Esophagus squamous epithelium (tissue), 5 donors: Measurements from ENCODE around the gene VNN1. TPM values are rescaled to one million over a fixed set of nuclear protein-coding genes. Genes with fewer than 3 reads are reported as not detected.
"Not testable (repeated sequence)": the region's sequence is repeated elsewhere in the genome, so short reads cannot be mapped to it uniquely, and the experiment has no call there.

ENCODE experiments used
- DNase-seq: peaks from one replicate; lab custom pipeline; 2025; lab: John Stamatoyannopoulos, UW
- H3K27ac ChIP-seq, 4 donors: fragments of 200-600 bp; sonication (generic); one replicate each; pipeline ENCODE4 v1.5.1; 2016 to 2019; ENCODE audit warnings: mild to moderate bottlenecking in 1 of 4
- H3K27me3 ChIP-seq, 4 donors: fragments of 200-600 bp; sonication (generic); 1 replicate in 3 of 4; 2 replicates in 1 of 4; pipeline versions ENCODE4 v1.5.1 to v1.6.0; 2017 to 2021; ENCODE audit warnings: antibody characterized with exemption in 1 of 4
- H3K36me3 ChIP-seq, 3 donors: fragments of 200-600 bp; sonication (generic); one replicate each; pipeline ENCODE4 v1.5.1; 2016 to 2019
- H3K4me1 ChIP-seq, 3 donors: fragments of 200-600 bp; sonication (generic); one replicate each; pipeline ENCODE4 v1.5.1; 2017 to 2019
- H3K4me3 ChIP-seq, 4 donors: fragments of 200-600 bp; sonication (generic); 1 replicate in 3 of 4; 2 replicates in 1 of 4; pipeline ENCODE4 v1.5.1; 2016 to 2019; ENCODE audit warnings: mild to moderate bottlenecking in 2 of 4, moderate library complexity in 1 of 4
- H3K9me3 ChIP-seq, 3 donors: fragments of 200-600 bp; sonication (generic); one replicate each; pipeline ENCODE4 v1.5.1; 2016 to 2019
- POLR2A ChIP-seq, 4 donors: fragments of 450-650 bp; IDR thresholded peaks; one replicate each; pipeline ENCODE4 v1.6.1; 2017; ENCODE audit warnings: antibody characterized with exemption in 4 of 4, mild to moderate bottlenecking in 4 of 4, moderate library complexity in 3 of 4
- WGBS, 2 donors: methylation state at CpG; one replicate each; pipeline ENCODE4 v1.1.5; 2018; 5-methylcytosine and 5-hydroxymethylcytosine counted together
- intact Hi-C: fragments of 100-400 bp; cut with DNase I; formaldehyde crosslinking; loops from one replicate; pipeline ENCODE4 v1.15.0; 2022
- total RNA-seq, 4 donors: library from RNA; depleted of rRNA; stranded (reverse); fragments of >200 nt; gene quantifications; one replicate each; pipeline ENCODE4 v1.1.0, GENCODE V29; 2016
- TF ChIP-seq, protein P1 (sequence below), 6 experiments: fragments of 450-650 bp in 4 of 6; fragments of 200-600 bp in 2 of 6; sonication (generic) in 2 of 6; IDR thresholded peaks; one replicate each; pipeline ENCODE4 v1.5.1; 2016 to 2019; ENCODE audit warnings: antibody characterized with exemption in 6 of 6, mild to moderate bottlenecking in 4 of 6, moderate library complexity in 4 of 6
- donor health status: DM: yes; HTN: yes; CAD: no.

The VNN1 gene
- total RNA-seq, 4 donors from 2014 or later, result 1.1 to 5.4 (median 2.1) TPM

DNA sequence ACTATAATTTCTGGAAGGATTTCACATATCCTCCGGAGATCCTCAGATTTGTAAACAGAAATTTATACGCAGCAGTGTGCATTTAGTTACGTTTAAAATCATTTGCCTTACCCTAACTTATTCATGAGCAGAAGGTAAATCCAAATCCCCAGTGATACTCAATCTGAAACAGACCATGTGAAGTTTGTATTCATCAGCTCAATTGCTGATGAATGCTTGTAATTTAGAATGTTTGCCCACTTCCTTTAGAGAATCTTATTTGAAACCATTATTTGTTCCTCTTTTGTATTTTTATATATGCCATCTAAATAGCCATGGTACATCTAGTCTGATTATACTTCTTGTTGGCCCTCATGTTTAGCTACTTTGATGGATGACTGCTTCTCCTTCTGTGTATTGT is 70.3 kb downstream of the VNN1 start:
- no peak for TF ChIP-seq POLR2A (IDR thresholded peaks at IDR 0.05)
- TF ChIP-seq, protein P1, sequence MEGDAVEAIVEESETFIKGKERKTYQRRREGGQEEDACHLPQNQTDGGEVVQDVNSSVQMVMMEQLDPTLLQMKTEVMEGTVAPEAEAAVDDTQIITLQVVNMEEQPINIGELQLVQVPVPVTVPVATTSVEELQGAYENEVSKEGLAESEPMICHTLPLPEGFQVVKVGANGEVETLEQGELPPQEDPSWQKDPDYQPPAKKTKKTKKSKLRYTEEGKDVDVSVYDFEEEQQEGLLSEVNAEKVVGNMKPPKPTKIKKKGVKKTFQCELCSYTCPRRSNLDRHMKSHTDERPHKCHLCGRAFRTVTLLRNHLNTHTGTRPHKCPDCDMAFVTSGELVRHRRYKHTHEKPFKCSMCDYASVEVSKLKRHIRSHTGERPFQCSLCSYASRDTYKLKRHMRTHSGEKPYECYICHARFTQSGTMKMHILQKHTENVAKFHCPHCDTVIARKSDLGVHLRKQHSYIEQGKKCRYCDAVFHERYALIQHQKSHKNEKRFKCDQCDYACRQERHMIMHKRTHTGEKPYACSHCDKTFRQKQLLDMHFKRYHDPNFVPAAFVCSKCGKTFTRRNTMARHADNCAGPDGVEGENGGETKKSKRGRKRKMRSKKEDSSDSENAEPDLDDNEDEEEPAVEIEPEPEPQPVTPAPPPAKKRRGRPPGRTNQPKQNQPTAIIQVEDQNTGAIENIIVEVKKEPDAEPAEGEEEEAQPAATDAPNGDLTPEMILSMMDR (IDR thresholded peaks at IDR 0.05), result no peak
- no peak for DNase-seq
- Histone ChIP-seq H3K4me1 (no peaks in the 10 kb centered on the region), H3K36me3 (no peaks in the 10 kb centered on the region), H3K27me3 (no peaks in the 10 kb centered on the region), H3K9me3 (no peaks in the 10 kb centered on the region), H3K4me3 (no peak overlapping the region), H3K27ac (no peak overlapping the region)
- intact Hi-C loops, result no loop called here
- WGBS, 2 donors, result 43 to 56% methylated on average over 3 of the region's 3 CpGs

DNA sequence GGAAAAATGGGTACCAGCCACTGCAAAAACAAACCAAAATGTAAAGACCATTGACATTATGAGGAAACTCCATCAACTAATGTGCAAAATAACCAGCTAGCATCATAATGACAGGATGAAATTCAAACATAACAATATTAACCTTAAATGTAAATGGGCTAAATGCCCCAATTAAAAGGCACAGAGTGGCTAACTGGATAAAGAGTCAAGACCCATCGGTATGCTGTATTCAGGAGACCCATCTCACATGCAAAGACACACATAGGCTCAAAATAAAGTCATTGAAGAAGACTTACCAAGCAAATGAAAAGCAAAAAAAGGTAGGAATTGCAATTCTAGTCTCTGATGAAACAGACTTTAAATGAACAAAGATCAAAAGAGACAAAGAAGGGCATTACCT is 76.7 kb downstream of the VNN1 start:
- H3K9me3 ChIP-seq, H3K36me3 ChIP-seq, DNase-seq, intact Hi-C loops, H3K27ac ChIP-seq, H3K4me1 ChIP-seq, H3K4me3 ChIP-seq: not testable (repeated sequence)
- 74 to 80% methylated on average over 1 of the region's 1 CpG for WGBS, 2 donors
- peaks cover 0 to 11% (median 0%) of the 10 kb centered on the region in 4 donors for H3K27me3 ChIP-seq

DNA sequence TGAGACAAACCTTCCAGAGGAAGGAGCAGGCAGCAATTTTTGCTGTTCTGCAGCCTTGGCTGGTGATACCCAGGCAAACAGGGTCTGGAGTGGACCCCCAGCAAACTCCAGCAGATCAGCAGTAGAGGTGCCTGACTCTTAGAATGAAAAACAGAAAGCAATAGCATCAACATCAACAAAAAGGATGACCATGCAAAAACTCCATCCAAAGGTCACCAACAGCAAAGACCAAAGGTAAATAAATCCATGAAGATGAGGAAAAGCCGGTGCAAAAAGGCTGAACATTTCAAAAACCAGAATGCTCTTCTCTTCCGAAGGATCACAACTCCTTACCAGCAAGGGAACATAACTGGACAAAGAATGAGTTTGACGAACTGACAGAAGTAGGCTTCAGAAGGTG is 77.9 kb downstream of the VNN1 start:
- H3K27ac ChIP-seq, H3K4me3 ChIP-seq, H3K9me3 ChIP-seq, H3K4me1 ChIP-seq, H3K36me3 ChIP-seq, intact Hi-C loops, DNase-seq: not testable (repeated sequence)
- peaks cover 0 to 11% (median 0%) of the 10 kb centered on the region in 4 donors for H3K27me3 ChIP-seq
- WGBS, 2 donors, result 83 to 88% methylated on average over 3 of the region's 3 CpGs

DNA sequence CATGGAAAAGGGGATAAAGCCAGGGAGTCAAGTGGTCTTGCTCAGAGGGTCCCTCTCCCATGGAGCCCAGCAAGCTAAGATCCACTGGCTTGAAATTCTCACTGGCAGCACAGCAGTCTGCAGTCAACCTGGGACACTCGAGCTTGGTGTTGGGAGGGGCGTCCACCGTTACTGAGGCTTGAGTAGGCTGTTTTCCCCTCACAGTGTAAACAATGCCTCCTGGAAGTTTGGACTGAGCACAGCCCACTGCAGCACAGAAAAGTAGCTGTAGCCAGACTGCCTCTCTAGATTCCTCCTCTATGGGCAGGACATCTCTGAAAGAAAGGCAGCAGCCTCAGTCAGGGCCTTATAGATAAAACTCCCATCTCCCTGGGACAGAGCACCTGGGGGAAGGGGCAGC is 78.6 kb downstream of the VNN1 start:
- H3K4me3 ChIP-seq, DNase-seq, H3K36me3 ChIP-seq, intact Hi-C loops, H3K9me3 ChIP-seq, H3K4me1 ChIP-seq, H3K27ac ChIP-seq: not testable (repeated sequence)
- H3K27me3 ChIP-seq, result peaks cover 0 to 11% (median 0%) of the 10 kb centered on the region in 4 donors
- 20% methylated on average over 3 of the region's 3 CpGs; no CpG with 5 or more reads in 1 of the 2 donors for WGBS, 2 donors

DNA sequence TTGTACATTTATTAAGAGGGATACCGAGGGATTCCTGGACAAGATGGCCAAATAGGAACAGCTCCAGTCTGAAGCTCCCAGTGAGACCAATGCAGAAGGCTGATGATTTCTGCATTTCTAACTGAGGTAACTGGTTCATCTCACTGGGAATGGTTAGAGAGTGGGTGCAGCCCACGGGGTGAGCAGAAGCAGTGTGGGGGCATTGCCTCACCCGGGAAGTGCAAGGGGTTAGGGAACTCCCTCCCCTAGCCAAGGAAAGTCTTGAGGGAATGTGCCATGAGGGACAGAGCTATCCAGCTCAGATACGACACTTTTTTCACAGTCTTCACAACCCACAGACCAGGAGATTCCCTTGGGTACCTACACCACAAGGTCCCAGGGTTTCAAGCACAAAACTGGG is 79.1 kb downstream of the VNN1 start:
- Histone ChIP-seq H3K36me3 (no peaks in the 10 kb centered on the region), H3K4me3 (no peak overlapping the region), H3K27me3 (peaks cover 0 to 11% (median 0%) of the 10 kb centered on the region in 4 donors), H3K27ac (no peak overlapping the region), H3K9me3 (no peaks in the 10 kb centered on the region), H3K4me1 (no peaks in the 10 kb centered on the region)
- DNase-seq, result no peak
- WGBS, 2 donors, result 71 to 96% methylated on average over 2 to 3 of the region's 4 CpGs
- no peak for TF ChIP-seq POLR2A (IDR thresholded peaks at IDR 0.05)
- intact Hi-C loops, result no loop called here

DNA sequence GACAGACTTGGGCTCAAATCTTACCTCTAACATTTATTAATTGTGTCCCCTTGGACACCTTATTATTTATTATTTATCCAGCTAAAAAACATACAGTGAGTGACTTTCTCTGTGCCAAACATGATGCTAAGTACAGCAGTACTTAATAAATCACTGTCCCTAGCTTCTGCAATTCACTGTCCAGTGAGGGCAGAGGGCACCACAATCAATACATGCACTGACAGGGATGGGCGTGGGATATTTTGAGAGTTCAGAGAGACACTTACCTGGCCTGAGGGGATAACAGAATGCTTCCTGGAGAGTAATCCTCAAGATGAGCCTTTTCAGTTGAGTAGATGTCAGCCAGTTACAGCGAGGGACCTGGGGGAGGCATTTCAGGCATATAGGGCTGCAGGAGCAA is 80.5 kb downstream of the VNN1 start:
- TF ChIP-seq, protein P1 (IDR thresholded peaks at IDR 0.05), result no peak
- TF ChIP-seq POLR2A (IDR thresholded peaks at IDR 0.05), result no peak
- no peaks in the 10 kb centered on the region for H3K36me3 ChIP-seq
- intact Hi-C loops, result no loop called here
- WGBS, 2 donors, result 69 to 76% methylated on average over 2 of the region's 2 CpGs
- no peaks in the 10 kb centered on the region for H3K9me3 ChIP-seq
- no peaks in the 10 kb centered on the region for H3K4me1 ChIP-seq
- no peak overlapping the region for H3K27ac ChIP-seq
- H3K4me3 ChIP-seq, result no peak overlapping the region
- no peak for DNase-seq
- H3K27me3 ChIP-seq, result peaks cover 0 to 11% (median 0%) of the 10 kb centered on the region in 4 donors

Other genes with a start within 250 kb of the VNN1 start
- 10 to 100 TPM; 23.7 to 34.1 (median 26.8) TPM for gene STX7, start 200.9 kb downstream of the VNN1 start, total RNA-seq
- not detected for gene TAAR9, start 175.8 kb downstream of the VNN1 start, total RNA-seq
- not detected for gene TAAR8, start 161.4 kb downstream of the VNN1 start, total RNA-seq
- gene TAAR6, start 143.7 kb downstream of the VNN1 start, total RNA-seq, result not detected
- gene TAAR5, start 124.3 kb downstream of the VNN1 start, total RNA-seq, result not detected
- not detected for gene TAAR2, start 89.8 kb downstream of the VNN1 start, total RNA-seq
- not detected for gene TAAR1, start 54.9 kb downstream of the VNN1 start, total RNA-seq
- gene VNN2, start 43.8 kb upstream of the VNN1 start, total RNA-seq, result 10 to 100 TPM in 1 of 4 donors, 1 to 10 TPM in 2, under 1 TPM in 1; 0.95 to 12.6 (median 3.2) TPM
- gene SLC18B1, start 84.6 kb upstream of the VNN1 start, total RNA-seq, result 10 to 100 TPM; 11.2 to 28.7 (median 16.8) TPM
- gene RPS12, start 100.5 kb upstream of the VNN1 start, total RNA-seq, result 1,000 to 10,000 TPM in 3 of 4 donors, 100 to 1,000 TPM in 1; 520 to 3,256 (median 2,293) TPM